Loucy (cell line): ENCODE results near the gene ATP11B.

Source experiments
- EZH2phosphoT487 ChIP-seq: fragments of 200-600 bp; IDR thresholded peaks from 2 replicates; pipeline ENCODE4 v1.6.1; 2018; ENCODE audit warnings: antibody characterized with exemption, mild to moderate bottlenecking, moderate library complexity, borderline replicate concordance
- TF ChIP-seq, protein P1 (sequence below): fragments of 200-600 bp; sonication (generic); conservative IDR thresholded peaks from 2 replicates; pipeline ENCODE4 v1.5.1; 2014; ENCODE audit warnings: mild to moderate bottlenecking, antibody characterized with exemption, low read length

GRCh38 chr3:182970811-182971418 lies 177.6 kb downstream of the ATP11B start:
- TF ChIP-seq, protein P1, sequence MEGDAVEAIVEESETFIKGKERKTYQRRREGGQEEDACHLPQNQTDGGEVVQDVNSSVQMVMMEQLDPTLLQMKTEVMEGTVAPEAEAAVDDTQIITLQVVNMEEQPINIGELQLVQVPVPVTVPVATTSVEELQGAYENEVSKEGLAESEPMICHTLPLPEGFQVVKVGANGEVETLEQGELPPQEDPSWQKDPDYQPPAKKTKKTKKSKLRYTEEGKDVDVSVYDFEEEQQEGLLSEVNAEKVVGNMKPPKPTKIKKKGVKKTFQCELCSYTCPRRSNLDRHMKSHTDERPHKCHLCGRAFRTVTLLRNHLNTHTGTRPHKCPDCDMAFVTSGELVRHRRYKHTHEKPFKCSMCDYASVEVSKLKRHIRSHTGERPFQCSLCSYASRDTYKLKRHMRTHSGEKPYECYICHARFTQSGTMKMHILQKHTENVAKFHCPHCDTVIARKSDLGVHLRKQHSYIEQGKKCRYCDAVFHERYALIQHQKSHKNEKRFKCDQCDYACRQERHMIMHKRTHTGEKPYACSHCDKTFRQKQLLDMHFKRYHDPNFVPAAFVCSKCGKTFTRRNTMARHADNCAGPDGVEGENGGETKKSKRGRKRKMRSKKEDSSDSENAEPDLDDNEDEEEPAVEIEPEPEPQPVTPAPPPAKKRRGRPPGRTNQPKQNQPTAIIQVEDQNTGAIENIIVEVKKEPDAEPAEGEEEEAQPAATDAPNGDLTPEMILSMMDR: no peak
- no peak for TF ChIP-seq EZH2phosphoT487
